CD4-positive, CD25-positive, alpha-beta regulatory T cell (primary cell): ENCODE results near the gene GABBR2. TPM values are rescaled to one million over a fixed set of nuclear protein-coding genes. Genes with fewer than 3 reads are reported as not detected.

ENCODE experiments used
- ATAC-seq, 2 donors: fragments of 150-1000 bp; cut with Tn5 transposase; one replicate each; pipeline ENCODE4 v1.10.0; 2021; ENCODE audit warnings: low read depth in 2 of 2, moderate number of reproducible peaks in 2 of 2, moderate library complexity in 1 of 2
- DNase-seq, 3 donors: peaks; one replicate each; pipeline versions ENCODE4 v3.0.0 to v3.0.0-alpha.2; 2012 to 2022; ENCODE audit warnings: mixed read lengths in 1 of 3
- H3K27ac ChIP-seq: one replicate; pipeline ENCODE4 v1.7.0; 2013; ENCODE audit warnings: mild to moderate bottlenecking, low read length; ENCODE audit not compliant: insufficient read depth, poor library complexity, severe bottlenecking
- H3K27me3 ChIP-seq: one replicate; pipeline ENCODE4 v1.7.0; 2013; ENCODE audit warnings: low read length; ENCODE audit not compliant: control insufficient read depth, insufficient read depth
- H3K36me3 ChIP-seq: one replicate; pipeline ENCODE4 v1.7.0; 2013; ENCODE audit warnings: mild to moderate bottlenecking, low read length, moderate library complexity; ENCODE audit not compliant: control insufficient read depth, insufficient read depth
- H3K4me1 ChIP-seq: 2 replicates; pipeline ENCODE4 v1.7.0; 2013; ENCODE audit warnings: mild to moderate bottlenecking, low read length; ENCODE audit not compliant: insufficient read depth, control insufficient read depth, poor library complexity, severe bottlenecking
- H3K4me3 ChIP-seq: one replicate; pipeline ENCODE4 v1.7.0; 2013; ENCODE audit warnings: low read depth, mild to moderate bottlenecking, low read length, moderate library complexity
- H3K9me3 ChIP-seq, 2 experiments: 1 replicate in 1 of 2; 2 replicates in 1 of 2; pipeline ENCODE4 v1.7.0; 2013; ENCODE audit warnings: low read length in 2 of 2, mild to moderate bottlenecking in 1 of 2, moderate library complexity in 1 of 2; ENCODE audit not compliant: control insufficient read depth in 2 of 2
- H3K27ac Mint-ChIP-seq, 3 donors: one replicate each; pipeline ENCODE4 v1.8.0; 2020 to 2022; ENCODE audit warnings: mild to moderate bottlenecking in 3 of 3, mixed read lengths in 3 of 3, moderate library complexity in 2 of 3
- H3K27me3 Mint-ChIP-seq: one replicate; pipeline ENCODE4 v1.8.0; 2022; ENCODE audit warnings: mild to moderate bottlenecking, mixed read lengths
- H3K36me3 Mint-ChIP-seq: one replicate; pipeline ENCODE4 v1.8.0; 2020; ENCODE audit warnings: mixed read lengths
- H3K4me1 Mint-ChIP-seq, 4 donors: one replicate each; pipeline ENCODE4 v1.8.0; 2020 to 2022; ENCODE audit warnings: mixed read lengths in 4 of 4, mild to moderate bottlenecking in 1 of 4
- H3K4me3 Mint-ChIP-seq, 4 donors: one replicate each; pipeline ENCODE4 v1.8.0; 2020 to 2022; ENCODE audit warnings: mild to moderate bottlenecking in 4 of 4, mixed read lengths in 4 of 4, moderate library complexity in 3 of 4
- H3K9me3 Mint-ChIP-seq, 7 donors: one replicate each; pipeline ENCODE4 v1.8.0; 2020 to 2022; ENCODE audit warnings: mixed read lengths in 7 of 7, mild to moderate bottlenecking in 3 of 7, moderate library complexity in 2 of 7
- polyA plus RNA-seq, 4 donors: library from polyadenylated mRNA; unstranded; fragments of 300-500 nt; fragmentation: Illumina TruSeq; gene quantifications; one replicate each; pipeline ENCODE4 v1.2.3, GENCODE V29; 2021
- total RNA-seq: library from RNA; stranded (reverse); gene quantifications from one replicate; pipeline ENCODE4 v1.2.3, GENCODE V29; 2022

The GABBR2 gene
- total and polyA plus RNA-seq, 5 donors from 2014 or later, result not detected

DNA sequence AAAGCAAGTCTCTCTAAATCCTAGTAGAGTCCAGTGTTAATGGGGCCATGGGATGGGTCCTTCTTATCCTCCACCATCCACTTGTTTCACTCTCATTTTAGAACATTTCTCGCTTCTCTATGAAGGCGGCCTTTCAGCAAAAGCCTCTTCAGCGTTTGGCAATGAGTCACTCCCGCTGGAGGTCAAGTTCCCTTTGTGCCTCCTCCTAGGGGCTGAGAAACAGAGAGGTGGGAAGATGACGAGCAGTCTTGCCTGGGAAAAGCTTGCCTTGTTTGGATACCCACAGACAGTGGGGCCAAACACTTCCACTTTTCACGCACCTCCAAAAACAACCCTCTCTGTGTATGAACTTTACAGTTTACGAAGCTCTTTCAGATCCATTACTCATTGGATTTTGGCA is 168.8 kb downstream of the GABBR2 start:
- Mint-ChIP-seq H3K4me1 (peaks cover 0 to 2% (median 0%) of the 10 kb centered on the region in 4 donors), H3K9me3 (no peaks in the 10 kb centered on the region), H3K27ac (no peak overlapping the region), H3K4me3 (no peak overlapping the region), H3K36me3 (peaks cover 3% of the 10 kb centered on the region), H3K27me3 (peaks cover 4% of the 10 kb centered on the region)
- Histone ChIP-seq H3K9me3 (no peaks in the 10 kb centered on the region), H3K4me1 (no peaks in the 10 kb centered on the region), H3K27me3 (no peaks in the 10 kb centered on the region), H3K36me3 (no peaks in the 10 kb centered on the region), H3K27ac (no peak overlapping the region), H3K4me3 (no peak overlapping the region)
- ATAC-seq, result no peak
- no peak for DNase-seq

DNA sequence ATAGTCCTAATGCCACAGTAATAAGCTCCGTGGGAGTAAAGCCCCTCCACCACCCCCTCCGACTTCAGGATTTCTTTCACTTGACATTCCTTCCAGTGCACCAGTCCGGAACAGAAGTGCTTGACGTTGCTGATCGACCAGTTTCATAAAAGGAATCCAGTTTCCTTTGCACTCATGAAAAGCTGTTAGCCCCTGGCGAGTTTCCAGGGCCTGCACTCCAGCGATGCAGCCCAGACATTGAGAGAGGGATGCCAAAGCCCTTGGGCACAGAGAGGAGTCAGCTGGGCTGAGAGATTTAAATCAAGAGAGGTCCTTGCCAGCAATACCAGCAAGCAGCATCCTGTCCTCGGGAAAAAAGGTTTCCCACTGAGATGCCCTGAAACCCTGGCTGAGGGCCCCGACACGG is 170.1 kb downstream of the GABBR2 start:
- ATAC-seq (no peak), DNase-seq (no peak)
- Mint-ChIP-seq H3K4me1 (peaks cover 0 to 2% (median 0%) of the 10 kb centered on the region in 4 donors), H3K36me3 (peaks cover 3% of the 10 kb centered on the region), H3K27me3 (peaks cover 4% of the 10 kb centered on the region), H3K4me3 (no peak overlapping the region), H3K27ac (no peak overlapping the region), H3K9me3 (no peaks in the 10 kb centered on the region)
- Histone ChIP-seq H3K36me3 (no peaks in the 10 kb centered on the region), H3K4me3 (no peak overlapping the region), H3K27me3 (no peaks in the 10 kb centered on the region), H3K9me3 (no peaks in the 10 kb centered on the region), H3K4me1 (no peaks in the 10 kb centered on the region), H3K27ac (no peak overlapping the region)

DNA sequence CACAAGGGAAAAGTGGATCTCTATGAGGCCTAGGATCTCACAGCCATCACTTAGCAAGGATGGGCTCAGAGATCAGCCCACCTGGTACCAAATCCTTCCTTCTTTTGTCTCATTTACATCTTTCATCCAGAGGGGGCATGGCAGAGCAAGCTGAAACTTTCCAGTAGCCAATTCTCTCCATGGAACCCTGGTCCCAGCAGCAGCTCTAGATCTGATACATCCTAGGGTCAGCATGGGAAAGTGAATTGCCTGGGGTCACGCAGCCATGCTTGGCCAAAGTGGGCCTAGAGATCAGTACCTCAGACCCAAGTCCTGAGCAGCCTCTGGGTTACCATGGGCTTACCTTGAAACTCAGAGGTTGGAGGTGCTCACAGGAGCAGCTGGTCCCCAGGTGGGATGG is 170.5 kb downstream of the GABBR2 start:
- Histone ChIP-seq H3K27me3 (no peaks in the 10 kb centered on the region), H3K27ac (no peak overlapping the region), H3K4me3 (no peak overlapping the region), H3K9me3 (no peaks in the 10 kb centered on the region), H3K36me3 (no peaks in the 10 kb centered on the region), H3K4me1 (no peaks in the 10 kb centered on the region)
- ATAC-seq (no peak), DNase-seq (no peak)
- peaks cover 0 to 2% (median 0%) of the 10 kb centered on the region in 4 donors for H3K4me1 Mint-ChIP-seq
- H3K9me3 Mint-ChIP-seq, result no peaks in the 10 kb centered on the region
- H3K4me3 Mint-ChIP-seq, result no peak overlapping the region
- peaks cover 4% of the 10 kb centered on the region for H3K27me3 Mint-ChIP-seq
- H3K27ac Mint-ChIP-seq, result no peak overlapping the region
- H3K36me3 Mint-ChIP-seq, result peaks cover 3% of the 10 kb centered on the region

DNA sequence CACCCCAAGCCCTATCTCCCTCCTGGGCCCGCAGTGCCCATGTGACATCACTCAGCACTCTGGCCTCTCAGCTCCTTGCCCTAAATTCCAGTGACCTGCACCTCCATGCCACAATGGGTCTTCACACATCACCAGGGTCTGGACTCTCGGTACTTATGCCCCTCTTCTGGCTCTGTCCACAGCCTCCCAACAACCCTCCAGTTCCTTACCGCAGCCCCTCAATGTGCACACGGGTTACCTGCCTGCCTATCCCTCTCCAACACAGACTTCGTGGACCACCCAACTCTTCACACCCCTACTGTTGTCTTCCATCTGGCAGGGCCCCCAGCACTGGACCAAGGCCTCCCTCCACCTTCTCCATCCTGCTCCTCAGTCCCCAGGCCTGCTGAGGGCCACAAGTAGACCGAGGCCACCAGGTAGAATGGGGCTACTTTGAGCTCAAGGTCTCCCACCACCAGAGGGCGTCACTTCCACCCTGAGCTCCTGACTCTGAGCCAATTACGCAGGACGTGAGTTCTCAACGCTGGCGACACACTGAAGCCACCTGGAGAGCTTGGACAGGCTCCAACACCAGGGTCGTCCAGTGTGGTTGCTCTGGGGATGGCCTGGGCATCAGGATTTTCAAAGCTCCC is 172.1 kb downstream of the GABBR2 start:
- ATAC-seq, result no peak

DNA sequence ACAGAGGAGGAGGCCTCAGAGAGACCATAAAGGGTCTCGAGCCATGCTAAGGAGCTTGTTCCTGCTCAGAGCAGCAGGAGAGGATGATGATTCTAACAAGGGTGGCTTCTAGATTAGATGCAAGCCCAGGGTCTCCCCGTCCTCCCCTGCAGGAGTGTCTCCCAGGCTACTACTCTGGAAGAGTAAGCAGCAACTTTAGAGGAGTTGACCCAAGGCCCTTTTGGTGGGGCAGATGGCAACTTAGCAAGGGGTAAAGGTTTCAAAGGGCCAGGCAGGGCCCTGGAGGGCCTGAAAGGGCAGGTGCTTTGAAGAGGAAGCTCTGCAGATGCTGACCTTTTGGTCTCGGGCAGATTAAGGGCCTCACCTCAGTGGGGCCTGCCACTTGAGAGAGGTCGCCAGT is 174.9 kb downstream of the GABBR2 start:
- ATAC-seq, result no peak
- Mint-ChIP-seq H3K9me3 (no peaks in the 10 kb centered on the region), H3K36me3 (peaks cover 3% of the 10 kb centered on the region)

More for the DNA sequence above, 172.1 kb downstream of the GABBR2 start:
- H3K4me1 ChIP-seq, result no peaks in the 10 kb centered on the region
- no peak overlapping the region for H3K27ac ChIP-seq
- H3K4me1 Mint-ChIP-seq, result no peaks in the 10 kb centered on the region
- no peak overlapping the region for H3K27ac Mint-ChIP-seq
- H3K27me3 Mint-ChIP-seq, result peaks cover 4% of the 10 kb centered on the region
- no peaks in the 10 kb centered on the region for H3K9me3 Mint-ChIP-seq
- no peaks in the 10 kb centered on the region for H3K36me3 ChIP-seq
- no peak overlapping the region for H3K4me3 ChIP-seq
- peak in 1 of 3 donors; percentile 30 for DNase-seq
- peaks cover 3% of the 10 kb centered on the region for H3K36me3 Mint-ChIP-seq
- H3K27me3 ChIP-seq, result no peaks in the 10 kb centered on the region
- no peak overlapping the region for H3K4me3 Mint-ChIP-seq
- H3K9me3 ChIP-seq, result no peaks in the 10 kb centered on the region

DNA sequence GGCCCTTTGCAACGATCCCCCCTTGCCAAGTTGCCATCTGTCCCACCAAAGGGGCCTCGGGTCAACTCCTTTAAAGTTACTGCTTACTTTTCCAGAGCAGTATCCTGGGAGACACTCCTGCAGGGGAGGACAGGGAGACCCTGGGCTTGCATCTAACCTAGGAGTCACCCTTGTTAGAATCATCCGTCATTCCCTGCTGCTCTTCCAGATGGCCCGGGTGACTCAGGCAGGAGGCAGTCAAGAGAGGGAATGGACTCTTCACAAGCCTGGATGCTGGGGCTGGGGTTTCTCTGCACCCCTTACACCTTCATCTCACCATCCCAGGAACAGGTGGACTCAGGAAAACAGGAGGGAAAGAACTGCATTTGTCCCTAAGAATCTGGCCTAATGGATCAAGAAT is 175.6 kb downstream of the GABBR2 start:
- Histone ChIP-seq H3K27me3 (no peaks in the 10 kb centered on the region), H3K36me3 (no peaks in the 10 kb centered on the region), H3K4me3 (no peak overlapping the region), H3K9me3 (no peaks in the 10 kb centered on the region), H3K27ac (no peak overlapping the region), H3K4me1 (no peaks in the 10 kb centered on the region)
- H3K4me3 Mint-ChIP-seq, result no peak overlapping the region
- H3K9me3 Mint-ChIP-seq, result no peaks in the 10 kb centered on the region
- no peak overlapping the region for H3K27ac Mint-ChIP-seq
- peaks cover 8% of the 10 kb centered on the region for H3K27me3 Mint-ChIP-seq
- no peak for DNase-seq
- H3K36me3 Mint-ChIP-seq, result peaks cover 3% of the 10 kb centered on the region
- ATAC-seq, result no peak
- no peaks in the 10 kb centered on the region for H3K4me1 Mint-ChIP-seq

More for the DNA sequence above, 174.9 kb downstream of the GABBR2 start:
- Mint-ChIP-seq H3K27ac (no peak overlapping the region), H3K4me3 (no peak overlapping the region), H3K27me3 (peaks cover 8% of the 10 kb centered on the region), H3K4me1 (no peaks in the 10 kb centered on the region)
- Histone ChIP-seq H3K36me3 (no peaks in the 10 kb centered on the region), H3K9me3 (no peaks in the 10 kb centered on the region), H3K27ac (no peak overlapping the region), H3K4me3 (no peak overlapping the region), H3K4me1 (no peaks in the 10 kb centered on the region), H3K27me3 (no peaks in the 10 kb centered on the region)
- DNase-seq, result no peak

DNA sequence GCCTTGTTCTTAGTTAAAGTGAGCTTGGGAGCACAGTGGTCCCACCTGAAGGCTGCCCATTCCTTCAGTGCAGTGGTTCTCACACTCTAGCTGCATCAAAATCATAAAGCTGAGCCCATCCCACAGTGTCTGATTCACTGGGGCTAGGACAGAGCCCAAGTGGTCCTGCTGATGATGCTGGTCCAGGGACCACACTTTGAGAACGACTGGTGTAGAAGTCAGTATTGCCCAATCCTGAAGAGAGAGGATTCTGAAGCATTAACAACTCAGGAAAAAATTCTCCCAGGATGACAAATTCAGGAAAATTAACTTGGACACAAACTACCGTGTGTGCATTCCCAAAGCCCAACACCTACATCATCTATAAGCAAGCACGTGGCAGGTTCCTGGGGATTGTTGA is 176.2 kb downstream of the GABBR2 start:
- Histone ChIP-seq H3K9me3 (no peaks in the 10 kb centered on the region), H3K36me3 (no peaks in the 10 kb centered on the region), H3K4me3 (no peak overlapping the region), H3K27me3 (no peaks in the 10 kb centered on the region), H3K4me1 (no peaks in the 10 kb centered on the region), H3K27ac (no peak overlapping the region)
- Mint-ChIP-seq H3K4me3 (no peak overlapping the region), H3K27me3 (peaks cover 8% of the 10 kb centered on the region), H3K9me3 (no peaks in the 10 kb centered on the region), H3K36me3 (peaks cover 3% of the 10 kb centered on the region), H3K4me1 (no peaks in the 10 kb centered on the region), H3K27ac (no peak overlapping the region)
- ATAC-seq, result no peak
- DNase-seq, result no peak

DNA sequence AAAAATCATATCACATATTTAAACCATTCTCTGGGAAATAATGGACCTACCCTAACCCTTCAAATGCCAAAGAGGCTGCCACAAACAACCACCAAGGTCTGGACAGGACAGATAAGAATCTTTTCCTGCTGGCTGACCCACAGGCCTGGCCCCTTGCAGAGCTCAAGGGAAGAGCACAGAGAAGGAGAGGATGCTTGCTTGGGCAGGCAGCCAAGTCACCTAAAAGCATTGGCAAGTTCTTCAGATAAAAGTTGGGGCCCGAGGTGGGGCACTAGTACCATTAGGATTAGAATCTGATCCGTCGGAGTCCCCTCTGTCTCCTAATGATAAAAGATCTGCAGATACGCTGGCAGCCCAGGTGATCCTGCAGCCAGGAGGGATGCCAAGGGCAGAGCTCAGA is 176.6 kb downstream of the GABBR2 start:
- H3K4me1 ChIP-seq, result no peaks in the 10 kb centered on the region
- Mint-ChIP-seq H3K9me3 (no peaks in the 10 kb centered on the region), H3K27me3 (peaks cover 8% of the 10 kb centered on the region), H3K4me3 (no peak overlapping the region), H3K36me3 (peaks cover 3% of the 10 kb centered on the region), H3K27ac (no peak overlapping the region), H3K4me1 (no peaks in the 10 kb centered on the region)
- no peaks in the 10 kb centered on the region for H3K27me3 ChIP-seq
- no peak for DNase-seq
- no peak overlapping the region for H3K4me3 ChIP-seq
- H3K36me3 ChIP-seq, result no peaks in the 10 kb centered on the region
- ATAC-seq, result no peak
- no peak overlapping the region for H3K27ac ChIP-seq
- H3K9me3 ChIP-seq, result no peaks in the 10 kb centered on the region
